ENCODE measurements around the gene FGD1. TPM values are rescaled to one million over a fixed set of nuclear protein-coding genes. Genes with fewer than 3 reads are reported as not detected.
"Not testable (repeated sequence)": the region's sequence is repeated elsewhere in the genome, so short reads cannot be mapped to it uniquely, and the experiment has no call there.

The FGD1 gene
- total RNA-seq, 1 donor from 2014 or later, result 8.6 TPM

- Histone ChIP-seq H3K4me1 (peaks cover 16% of the 10 kb centered on the region), H3K27ac (replicated peaks) (peak overlapping the region; percentile 80), H3K4me3 (peak overlapping the region; percentile 76), H3K36me3 (no peaks in the 10 kb centered on the region), H3K27me3 (ENCODE audit: low read depth) (no peaks in the 10 kb centered on the region), H3K9me3 (replicated peaks) (no peaks in the 10 kb centered on the region)
- intact Hi-C loops (cut with micrococcal nuclease), result no loop called here
- TF ChIP-seq CTCF (IDR thresholded peaks at IDR 0.05; ENCODE audit: borderline replicate concordance), result no peak
- DNase-seq, result no peak
Observed at GRCh38 chrX:54494989-54495813, 833 bp downstream of the FGD1 start.

GRCh38 chrX:54494166-54494988 is 1.7 kb downstream of the FGD1 start:
- intact Hi-C loops (cut with micrococcal nuclease), result no loop called here
- H3K4me1 ChIP-seq, result peaks cover 16% of the 10 kb centered on the region
- H3K9me3 ChIP-seq (replicated peaks), result no peaks in the 10 kb centered on the region
- DNase-seq, result no peak
- H3K27ac ChIP-seq (replicated peaks), result peak overlapping the region; percentile 80
- H3K36me3 ChIP-seq, result no peaks in the 10 kb centered on the region
- H3K27me3 ChIP-seq (ENCODE audit: low read depth), result no peaks in the 10 kb centered on the region
- no peak for TF ChIP-seq CTCF (IDR thresholded peaks at IDR 0.05; ENCODE audit: borderline replicate concordance)
- H3K4me3 ChIP-seq, result peak overlapping the region; percentile 76

GRCh38 chrX:54492340-54492739 is 3.7 kb downstream of the FGD1 start:
- Histone ChIP-seq H3K4me3 (no peak overlapping the region), H3K4me1 (peaks cover 16% of the 10 kb centered on the region), H3K27me3 (ENCODE audit: low read depth) (no peaks in the 10 kb centered on the region), H3K36me3 (no peaks in the 10 kb centered on the region), H3K9me3 (replicated peaks) (no peaks in the 10 kb centered on the region), H3K27ac (replicated peaks) (no peak overlapping the region)
- intact Hi-C loops (cut with micrococcal nuclease), result no loop called here
- no peak for DNase-seq
- TF ChIP-seq CTCF (IDR thresholded peaks at IDR 0.05; ENCODE audit: borderline replicate concordance), result no peak

- H3K9me3 ChIP-seq (replicated peaks); H3K4me3 ChIP-seq; H3K27me3 ChIP-seq (ENCODE audit: low read depth); H3K36me3 ChIP-seq; intact Hi-C loops (cut with micrococcal nuclease); DNase-seq; H3K27ac ChIP-seq (replicated peaks): not testable (repeated sequence)
- H3K4me1 ChIP-seq, result peaks cover 21% of the 10 kb centered on the region
Observed at GRCh38 chrX:54489819-54490218, 6.2 kb downstream of the FGD1 start.

- no peak for TF ChIP-seq CTCF (IDR thresholded peaks at IDR 0.05; ENCODE audit: borderline replicate concordance)
- no peaks in the 10 kb centered on the region for H3K36me3 ChIP-seq
- no peaks in the 10 kb centered on the region for H3K27me3 ChIP-seq (ENCODE audit: low read depth)
- no peak overlapping the region for H3K4me3 ChIP-seq
- H3K9me3 ChIP-seq (replicated peaks), result no peaks in the 10 kb centered on the region
- peak overlapping the region; percentile 74 for H3K27ac ChIP-seq (replicated peaks)
- H3K4me1 ChIP-seq, result peaks cover 34% of the 10 kb centered on the region
- DNase-seq, result peak; percentile 30
- intact Hi-C loops (cut with micrococcal nuclease), result no loop called here
Observed at GRCh38 chrX:54484666-54485065, 11.4 kb downstream of the FGD1 start.

Data from left ventricle myocardium inferior (tissue), 1 donor.